Activated CD8-positive, alpha-beta memory T cell treated with anti-CD3 and anti-CD28 coated beads, Interleukin-2, amount 50 U/mL, for 4 hours (primary cell): ENCODE data around the gene WNT1.
A peak's percentile ranks its signal among the peaks of the same experiment; 100 is the strongest.

Source experiments
- DNase-seq: peaks from one replicate; pipeline ENCODE4 v3.0.0-alpha.2; 2020

Gene WNT1

DNA sequence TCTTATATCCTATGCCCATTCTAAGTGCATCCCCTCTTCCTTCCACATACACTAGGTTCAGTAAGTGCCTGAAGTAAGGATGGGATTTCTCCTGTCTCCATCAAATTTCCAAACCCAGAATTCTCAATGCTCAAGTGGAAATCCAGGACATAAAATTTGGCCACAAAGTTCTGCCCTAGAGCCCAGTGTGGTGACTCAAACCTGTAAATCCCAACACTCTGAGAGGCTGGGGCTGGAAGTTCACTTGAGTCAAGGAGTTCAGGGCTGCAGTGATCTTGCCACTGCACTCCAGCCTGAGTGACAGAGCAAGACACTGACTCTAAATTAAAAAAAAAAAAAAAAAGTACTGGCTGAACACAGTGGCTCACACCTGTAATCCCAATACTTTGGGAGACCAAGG is 16.3 kb upstream of the WNT1 start:
- DNase-seq, result no peak

GRCh38 chr12:48965298-48965838 is 12.8 kb upstream of the WNT1 start:
- DNase-seq, result no peak

DNA sequence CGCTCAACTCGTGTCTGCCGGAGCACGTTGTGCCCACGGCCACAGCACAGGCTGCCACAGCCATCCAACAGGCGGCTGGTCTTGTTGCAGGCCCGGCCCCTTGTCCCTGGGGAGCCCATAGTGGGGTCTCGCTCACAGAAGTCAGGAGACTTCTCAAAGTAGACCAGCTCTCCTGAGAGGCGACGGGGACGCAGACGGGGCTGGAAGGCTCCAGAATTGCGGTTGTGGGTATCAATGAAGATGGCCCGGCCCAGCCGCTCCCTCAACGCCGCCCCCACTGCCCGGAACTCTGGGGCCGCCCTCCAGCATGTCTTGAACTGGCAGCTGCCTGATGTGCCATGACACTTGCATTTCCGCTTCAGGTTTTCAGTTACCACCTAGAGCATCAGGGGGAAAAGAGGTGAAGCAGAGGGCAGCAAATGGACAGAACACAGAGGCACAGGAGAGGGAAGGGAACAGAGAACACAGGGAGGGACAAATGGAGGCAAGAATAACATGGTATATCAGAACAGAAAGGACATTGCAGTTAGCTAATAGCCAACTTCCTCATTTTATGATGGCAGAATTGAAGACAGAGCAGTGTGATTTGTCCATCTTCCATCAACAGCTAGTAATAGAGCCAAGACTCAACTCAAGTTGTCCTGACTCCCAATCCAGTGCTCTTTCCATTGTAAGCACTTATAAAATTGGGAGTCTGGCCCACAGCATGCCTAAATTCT is 11.8 kb upstream of the WNT1 start:
- no peak for DNase-seq

DNA sequence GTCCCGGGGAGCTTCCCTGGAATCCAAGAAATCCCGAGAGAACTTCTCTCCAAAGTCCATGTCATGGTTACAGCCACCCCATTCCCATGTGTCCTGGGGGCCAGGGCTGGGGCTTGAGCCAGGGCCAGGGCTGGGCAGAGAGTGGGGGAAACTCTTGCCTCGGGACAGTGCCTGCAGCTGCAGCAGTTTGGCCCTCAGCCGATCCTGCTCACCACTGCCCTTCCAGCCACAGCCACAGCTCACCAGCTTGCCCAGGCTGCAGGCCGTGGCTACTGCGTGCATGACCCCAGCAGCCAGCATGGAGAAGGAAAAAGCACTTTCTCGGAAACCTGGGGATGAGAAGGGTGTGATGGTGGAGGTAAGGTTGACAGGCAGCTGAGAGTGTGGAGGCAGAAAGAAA is 10.1 kb upstream of the WNT1 start:
- DNase-seq, result no peak

- no peak for DNase-seq
These were observed 9.7 kb upstream of the WNT1 start for GRCh38 chr12:48968467-48968866.

GRCh38 chr12:48969160-48969771 is 8.9 kb upstream of the WNT1 start:
- DNase-seq, result no peak

- peak; percentile 60 for DNase-seq
These were observed 8.1 kb upstream of the WNT1 start for GRCh38 chr12:48969833-48970701.

GRCh38 chr12:48970702-48971334 is 7.3 kb upstream of the WNT1 start:
- no peak for DNase-seq

- peak; percentile 38 for DNase-seq
These were observed 5.7 kb upstream of the WNT1 start for GRCh38 chr12:48972213-48972951.

DNA sequence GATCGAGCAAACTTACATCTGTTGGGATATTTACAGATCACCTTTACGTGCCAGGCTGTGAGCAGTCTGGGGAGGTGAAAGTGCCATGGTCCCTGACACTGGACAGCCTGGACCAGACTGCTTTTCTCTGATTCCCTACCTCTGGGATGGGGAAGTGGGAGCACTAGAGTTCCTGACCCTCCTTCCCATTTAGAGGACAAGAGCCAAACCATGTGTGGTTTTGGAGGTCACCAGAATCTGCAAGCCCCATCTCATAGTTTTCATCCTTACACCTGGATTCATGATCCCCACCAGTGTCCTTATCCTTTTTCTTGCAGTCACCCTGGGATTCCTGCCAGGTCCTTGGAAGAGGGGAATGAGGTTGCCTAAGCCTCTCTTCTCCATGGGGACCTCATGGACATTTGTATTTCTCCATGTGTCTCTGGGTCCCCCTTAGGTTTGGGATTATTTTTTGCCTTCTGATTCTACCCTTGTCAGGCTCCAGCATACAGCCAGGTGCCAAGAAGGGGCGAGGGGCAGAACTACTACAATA is 5.1 kb upstream of the WNT1 start:
- no peak for DNase-seq

- no peak for DNase-seq
These were observed 4.6 kb upstream of the WNT1 start for GRCh38 chr12:48973531-48973930.

- peak; percentile 39 for DNase-seq
These were observed 4.0 kb upstream of the WNT1 start for GRCh38 chr12:48973941-48974673.

GRCh38 chr12:48977290-48978281 is 536 bp upstream of the WNT1 start:
- peak; percentile 85 for DNase-seq

- no peak for DNase-seq
These were observed 849 bp downstream of the WNT1 start for GRCh38 chr12:48978741-48979601.

- DNase-seq, result peak; percentile 46
These were observed 1.7 kb downstream of the WNT1 start for GRCh38 chr12:48979602-48980388.

DNA sequence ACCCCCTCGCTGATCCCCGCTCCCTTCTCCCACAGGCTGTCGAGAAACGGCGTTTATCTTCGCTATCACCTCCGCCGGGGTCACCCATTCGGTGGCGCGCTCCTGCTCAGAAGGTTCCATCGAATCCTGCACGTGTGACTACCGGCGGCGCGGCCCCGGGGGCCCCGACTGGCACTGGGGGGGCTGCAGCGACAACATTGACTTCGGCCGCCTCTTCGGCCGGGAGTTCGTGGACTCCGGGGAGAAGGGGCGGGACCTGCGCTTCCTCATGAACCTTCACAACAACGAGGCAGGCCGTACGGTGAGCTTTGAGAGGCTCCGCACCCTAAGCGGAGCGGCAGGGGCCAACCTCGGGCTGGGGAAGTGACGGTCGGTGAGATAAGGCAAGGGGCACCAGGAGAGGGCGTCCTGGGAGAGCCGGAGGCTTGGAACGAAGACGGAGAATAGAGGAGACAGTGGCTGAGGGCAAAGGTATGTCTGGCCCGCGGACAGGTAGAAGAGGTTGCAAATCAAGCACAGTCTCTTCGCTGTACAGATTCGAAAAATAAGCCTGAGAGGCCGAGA is 2.3 kb downstream of the WNT1 start:
- peak; percentile 44 for DNase-seq

DNA sequence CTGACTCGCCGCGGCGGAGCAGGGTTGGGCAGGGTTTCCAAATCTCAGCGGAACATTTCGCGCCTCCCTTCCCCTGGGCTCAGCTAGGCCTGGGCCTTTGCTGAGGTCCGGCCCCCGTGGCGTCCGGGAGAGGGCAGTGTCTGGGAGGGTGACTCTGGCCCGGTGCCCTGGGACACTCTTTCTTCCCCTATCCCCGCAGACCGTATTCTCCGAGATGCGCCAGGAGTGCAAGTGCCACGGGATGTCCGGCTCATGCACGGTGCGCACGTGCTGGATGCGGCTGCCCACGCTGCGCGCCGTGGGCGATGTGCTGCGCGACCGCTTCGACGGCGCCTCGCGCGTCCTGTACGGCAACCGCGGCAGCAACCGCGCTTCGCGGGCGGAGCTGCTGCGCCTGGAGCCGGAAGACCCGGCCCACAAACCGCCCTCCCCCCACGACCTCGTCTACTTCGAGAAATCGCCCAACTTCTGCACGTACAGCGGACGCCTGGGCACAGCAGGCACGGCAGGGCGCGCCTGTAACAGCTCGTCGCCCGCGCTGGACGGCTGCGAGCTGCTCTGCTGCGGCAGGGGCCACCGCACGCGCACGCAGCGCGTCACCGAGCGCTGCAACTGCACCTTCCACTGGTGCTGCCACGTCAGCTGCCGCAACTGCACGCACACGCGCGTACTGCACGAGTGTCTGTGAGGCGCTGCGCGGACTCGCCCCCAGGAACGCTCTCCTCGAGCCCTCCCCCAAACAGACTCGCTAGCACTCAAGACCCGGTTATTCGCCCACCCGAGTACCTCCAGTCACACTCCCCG is 3.0 kb downstream of the WNT1 start:
- peak; percentile 41 for DNase-seq
